DMS79 (cell line): Measurements from ENCODE around the gene ARHGAP42.
"Not testable (repeated sequence)": the region's sequence is repeated elsewhere in the genome, so short reads cannot be mapped to it uniquely, and the experiment has no call there.

Source experiments
- DNase-seq: peaks from one replicate; lab custom pipeline; 2025; lab: John Stamatoyannopoulos, UW

ARHGAP42 gene

GRCh38 chr11:100965346-100965745 lies 278.3 kb downstream of the ARHGAP42 start:
- DNase-seq: no peak

GRCh38 chr11:100966366-100966765 lies 279.3 kb downstream of the ARHGAP42 start:
- no peak for DNase-seq

GRCh38 chr11:100969008-100969407 lies 281.9 kb downstream of the ARHGAP42 start:
- DNase-seq: no peak

GRCh38 chr11:100970283-100971164 lies 283.4 kb downstream of the ARHGAP42 start:
- DNase-seq: no peak

GRCh38 chr11:100972046-100972445 lies 285.0 kb downstream of the ARHGAP42 start:
- DNase-seq: no peak

- no peak for DNase-seq
These were observed 291.4 kb downstream of the ARHGAP42 start for GRCh38 chr11:100978442-100978841.

DNA sequence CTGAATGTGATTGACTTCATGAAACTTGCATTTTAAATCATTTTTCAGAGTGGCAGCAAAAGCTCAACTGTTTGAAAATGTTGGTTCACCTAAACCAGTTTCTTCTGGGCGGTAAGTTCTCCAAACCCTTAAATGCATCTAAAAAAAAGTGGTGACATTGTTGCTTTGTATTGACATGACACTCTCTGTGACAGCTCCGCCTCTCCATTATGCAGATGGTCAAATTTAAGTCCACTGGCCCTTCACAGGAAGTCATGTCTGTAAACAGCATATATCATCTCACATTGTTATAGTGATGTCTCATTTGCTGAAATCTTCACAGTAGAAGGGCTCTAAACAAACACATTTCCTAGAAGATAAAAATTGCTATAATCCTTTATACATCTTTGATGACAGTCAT lies 291.9 kb downstream of the ARHGAP42 start:
- DNase-seq: no peak

DNA sequence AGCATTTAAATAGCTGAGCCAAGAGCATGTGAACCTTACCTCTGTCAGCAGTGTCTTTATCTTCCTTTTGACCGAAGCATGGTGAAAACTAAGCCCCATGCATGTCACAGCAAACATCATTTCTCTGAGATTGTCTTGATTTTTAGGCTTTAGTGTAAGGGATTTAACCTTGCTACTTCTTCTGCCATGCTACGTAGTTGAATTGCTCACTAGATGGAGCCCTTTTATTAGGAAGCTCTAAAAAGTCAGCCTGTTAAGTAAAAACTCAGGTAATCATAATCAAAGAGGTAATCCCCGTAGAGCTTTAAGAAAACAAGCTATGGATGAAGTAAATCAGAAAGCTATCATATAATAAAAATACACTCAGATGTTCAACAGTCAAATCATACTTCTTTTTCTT lies 293.1 kb downstream of the ARHGAP42 start:
- no peak for DNase-seq

GRCh38 chr11:100981196-100981824 lies 294.2 kb downstream of the ARHGAP42 start:
- DNase-seq: no peak

- no peak for DNase-seq
These were observed 297.6 kb downstream of the ARHGAP42 start for GRCh38 chr11:100984668-100985067.

- DNase-seq: no peak
These were observed 303.8 kb downstream of the ARHGAP42 start for GRCh38 chr11:100990931-100991330.

DNA sequence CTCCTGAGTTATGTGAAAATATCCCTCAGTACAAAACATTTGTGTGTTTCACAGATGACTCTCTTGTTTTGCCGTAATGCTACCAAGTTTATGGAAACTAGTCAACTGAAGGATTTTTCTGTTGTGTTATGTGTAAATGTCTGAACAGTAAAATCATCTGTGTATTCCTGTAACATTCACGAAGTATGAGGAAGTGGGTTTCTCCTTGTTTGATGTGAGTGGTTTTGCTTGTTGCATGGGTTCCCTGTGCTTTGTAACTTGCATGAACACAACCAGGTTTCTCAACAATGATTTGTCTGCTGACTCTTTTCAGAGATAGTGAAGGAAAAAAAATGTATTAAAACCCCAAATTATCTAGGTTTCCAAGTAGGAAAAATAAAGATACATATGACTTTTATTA lies 304.5 kb downstream of the ARHGAP42 start:
- DNase-seq: no peak

- DNase-seq: no peak
These were observed 307.9 kb downstream of the ARHGAP42 start for GRCh38 chr11:100994966-100995365.

DNA sequence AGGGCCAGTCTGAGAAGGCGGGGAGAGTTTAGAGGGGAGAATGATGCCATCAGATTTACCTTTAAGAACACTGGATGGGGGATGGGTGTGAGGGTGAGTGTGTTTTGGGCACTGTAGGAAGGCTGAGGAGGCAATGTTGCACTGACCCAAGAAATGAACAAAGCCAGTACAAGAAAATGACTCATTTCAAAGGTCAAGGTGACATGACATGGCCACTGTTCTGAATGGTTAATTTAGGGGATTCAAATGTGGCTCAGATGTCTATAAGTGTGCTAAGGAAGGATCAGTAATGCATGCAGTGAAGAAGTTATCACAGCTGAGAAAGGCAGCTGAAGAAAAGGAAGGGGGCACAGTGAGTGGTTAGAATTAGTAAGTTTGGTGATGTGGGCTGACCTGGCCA lies 312.7 kb downstream of the ARHGAP42 start:
- DNase-seq: no peak

- DNase-seq: no peak
These were observed 316.4 kb downstream of the ARHGAP42 start for GRCh38 chr11:101003468-101003867.

GRCh38 chr11:101008961-101009689 lies 322.0 kb downstream of the ARHGAP42 start:
- DNase-seq: no peak

DNA sequence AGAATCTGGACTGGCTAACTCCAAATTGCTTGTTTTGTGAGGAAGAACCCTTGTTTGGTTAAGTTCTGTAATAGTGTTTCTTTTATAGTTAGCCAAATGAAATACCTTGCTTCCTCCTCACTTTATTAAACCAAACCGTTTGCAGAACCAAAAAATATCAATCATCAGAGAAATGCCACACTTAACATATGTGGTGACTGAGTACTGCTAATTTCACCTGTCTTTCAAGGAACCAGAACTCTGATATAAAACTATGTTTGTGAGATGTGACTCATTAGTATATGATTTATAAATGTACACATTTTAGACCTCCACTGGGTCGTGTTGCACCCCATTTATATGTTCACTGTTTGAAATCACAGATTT lies 322.6 kb downstream of the ARHGAP42 start:
- DNase-seq: no peak

- DNase-seq: no peak
These were observed 323.8 kb downstream of the ARHGAP42 start for GRCh38 chr11:101010899-101011298.

- no peak for DNase-seq
These were observed 324.8 kb downstream of the ARHGAP42 start for GRCh38 chr11:101011881-101012280.

- DNase-seq: not testable (repeated sequence)
These were observed 326.6 kb downstream of the ARHGAP42 start for GRCh38 chr11:101013702-101014101.

- no peak for DNase-seq
These were observed 327.7 kb downstream of the ARHGAP42 start for GRCh38 chr11:101014600-101015285.

DNA sequence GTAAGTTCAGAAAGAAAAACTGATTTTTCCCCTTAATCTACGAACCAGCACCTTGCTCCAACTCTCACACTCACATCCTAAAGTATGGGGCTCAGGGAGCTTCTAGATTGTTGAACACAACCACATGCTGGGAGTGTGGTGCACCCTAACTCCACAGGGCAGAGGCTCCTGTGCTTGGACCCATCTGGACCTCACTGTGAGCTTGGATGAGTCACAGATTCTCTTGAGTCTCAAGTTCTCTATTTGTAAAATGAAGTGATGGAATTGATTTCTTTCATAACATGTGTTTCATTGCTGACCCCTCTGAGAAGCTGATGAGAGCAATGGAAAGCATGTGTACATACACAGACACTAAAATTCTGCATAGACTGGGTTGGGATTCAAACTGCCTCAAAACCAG lies 332.8 kb downstream of the ARHGAP42 start:
- DNase-seq: no peak
